Activated T-helper 1 cell treated with anti-CD3 and anti-CD28 coated beads, Interleukin-2, amount 50 U/mL, for 16 hours (primary cell): ENCODE results near the gene MRPS7.
"Not testable (repeated sequence)": the region's sequence is repeated elsewhere in the genome, so short reads cannot be mapped to it uniquely, and the experiment has no call there.

Experiments used
- DNase-seq, 2 donors: peaks; one replicate each; pipeline ENCODE4 v3.0.0-alpha.2; 2020; ENCODE audit warnings: low read depth in 1 of 2, low spot score in 1 of 2

Gene MRPS7

GRCh38 chr17:75271233-75271954, 9.7 kb downstream of the MRPS7 start:
- DNase-seq = peak; percentile 77 to 85

- no peak for DNase-seq
Observed at GRCh38 chr17:75271955-75272847, 10.5 kb downstream of the MRPS7 start.

GRCh38 chr17:75272848-75273184, 11.1 kb downstream of the MRPS7 start:
- no peak for DNase-seq

GRCh38 chr17:75273977-75274708, 12.5 kb downstream of the MRPS7 start:
- DNase-seq = no peak

GRCh38 chr17:75277664-75278071, 16.0 kb downstream of the MRPS7 start:
- DNase-seq = no peak

GRCh38 chr17:75280189-75280588, 18.5 kb downstream of the MRPS7 start:
- DNase-seq = not testable (repeated sequence)

- DNase-seq = no peak
Observed at GRCh38 chr17:75285123-75285522, 23.4 kb downstream of the MRPS7 start.

GRCh38 chr17:75287221-75287620, 25.5 kb downstream of the MRPS7 start:
- no peak for DNase-seq

- DNase-seq = no peak
Observed at GRCh38 chr17:75288359-75288758, 26.7 kb downstream of the MRPS7 start.

- DNase-seq = no peak
Observed at GRCh38 chr17:75288770-75289114, 27.1 kb downstream of the MRPS7 start.

- peak; percentile 89 to 94 for DNase-seq
Observed at GRCh38 chr17:75289115-75289831, 27.6 kb downstream of the MRPS7 start, which contains the start of gene SLC25A19. Gene SLC25A19, minus strand, starts transcription at chr17:75289433. Its CDS starts 2,669 bp downstream, at chr17:75286764.

GRCh38 chr17:75289832-75290337, 28.2 kb downstream of the MRPS7 start:
- peak; percentile 24 to 48 for DNase-seq

GRCh38 chr17:75292810-75293448, 31.2 kb downstream of the MRPS7 start:
- DNase-seq = not testable (repeated sequence)

GRCh38 chr17:75295201-75296158, 33.8 kb downstream of the MRPS7 start:
- no peak for DNase-seq

GRCh38 chr17:75300280-75300679, 38.6 kb downstream of the MRPS7 start:
- DNase-seq = no peak

- no peak for DNase-seq
Observed at GRCh38 chr17:75301049-75301448, 39.4 kb downstream of the MRPS7 start.

GRCh38 chr17:75301502-75302206, 40.0 kb downstream of the MRPS7 start:
- no peak for DNase-seq

GRCh38 chr17:75307957-75308731, 46.5 kb downstream of the MRPS7 start:
- DNase-seq = no peak
